NCI-H82 (cell line): ENCODE results near the gene MB21D2.
"Not testable (repeated sequence)": the region's sequence is repeated elsewhere in the genome, so short reads cannot be mapped to it uniquely, and the experiment has no call there.

Source experiments
- DNase-seq: peaks from one replicate; lab custom pipeline; 2025; lab: John Stamatoyannopoulos, UW

MB21D2 gene

GRCh38 chr3:192917404-192918274, at the start of gene MB21D2:
Gene MB21D2 (minus strand): TSS chr3:192917856. CDS start chr3:192917840, 16 bp downstream.
- DNase-seq: peak; percentile 93

GRCh38 chr3:192964959-192965719, 47.5 kb upstream of the MB21D2 start:
- DNase-seq: not testable (repeated sequence)

GRCh38 chr3:192959773-192960172, 42.1 kb upstream of the MB21D2 start:
- no peak for DNase-seq

GRCh38 chr3:192958219-192958872, 40.7 kb upstream of the MB21D2 start:
- DNase-seq: no peak

GRCh38 chr3:192957441-192958021, 39.9 kb upstream of the MB21D2 start:
- no peak for DNase-seq

GRCh38 chr3:192953926-192954325, 36.3 kb upstream of the MB21D2 start:
- DNase-seq: no peak

GRCh38 chr3:192947421-192947820, 29.8 kb upstream of the MB21D2 start:
- peak; percentile 65 for DNase-seq

GRCh38 chr3:192943393-192943792, 25.7 kb upstream of the MB21D2 start:
- no peak for DNase-seq

GRCh38 chr3:192942625-192943024, 25.0 kb upstream of the MB21D2 start:
- no peak for DNase-seq

GRCh38 chr3:192940129-192940528, 22.5 kb upstream of the MB21D2 start:
- peak; percentile 34 for DNase-seq

- no peak for DNase-seq
Observed at GRCh38 chr3:192935441-192935840, 17.8 kb upstream of the MB21D2 start.

- no peak for DNase-seq
Observed at GRCh38 chr3:192933779-192934460, 16.3 kb upstream of the MB21D2 start.

- no peak for DNase-seq
Observed at GRCh38 chr3:192933259-192933658, 15.6 kb upstream of the MB21D2 start.

- no peak for DNase-seq
Observed at GRCh38 chr3:192931825-192932224, 14.2 kb upstream of the MB21D2 start.

- DNase-seq: peak; percentile 93
Observed at GRCh38 chr3:192930577-192930976, 12.9 kb upstream of the MB21D2 start.

- no peak for DNase-seq
Observed at GRCh38 chr3:192929755-192930547, 12.3 kb upstream of the MB21D2 start.

GRCh38 chr3:192929146-192929545, 11.5 kb upstream of the MB21D2 start:
- no peak for DNase-seq

GRCh38 chr3:192928720-192929119, 11.1 kb upstream of the MB21D2 start:
- DNase-seq: no peak

- DNase-seq: no peak
Observed at GRCh38 chr3:192928016-192928415, 10.4 kb upstream of the MB21D2 start.

GRCh38 chr3:192927016-192927415, 9.4 kb upstream of the MB21D2 start:
- DNase-seq: no peak

GRCh38 chr3:192923731-192924130, 6.1 kb upstream of the MB21D2 start:
- no peak for DNase-seq
